Right lobe of liver (tissue), 4 donors: ENCODE results near the gene ERCC2.

Experiments used
- POLR2A ChIP-seq: fragments of 450-650 bp; IDR thresholded peaks from one replicate; pipeline ENCODE4 v1.6.1; 2017; ENCODE audit warnings: antibody characterized with exemption, mild to moderate bottlenecking
- TF ChIP-seq, protein P1 (sequence below), 4 donors: fragments of 200-600 bp in 3 of 4; fragments of 450-650 bp in 1 of 4; IDR thresholded peaks; one replicate each; pipeline versions ENCODE4 v1.5.1 to v1.8.0; 2016 to 2022; ENCODE audit warnings: antibody characterized with exemption in 4 of 4, mild to moderate bottlenecking in 2 of 4
- donor health status: DM: no; HTN: no; CAD: no.
- donor health status: DM: no; HTN: no; CAD: no.
- donor health status: DM: no; HTN: yes; CAD: no.

DNA sequence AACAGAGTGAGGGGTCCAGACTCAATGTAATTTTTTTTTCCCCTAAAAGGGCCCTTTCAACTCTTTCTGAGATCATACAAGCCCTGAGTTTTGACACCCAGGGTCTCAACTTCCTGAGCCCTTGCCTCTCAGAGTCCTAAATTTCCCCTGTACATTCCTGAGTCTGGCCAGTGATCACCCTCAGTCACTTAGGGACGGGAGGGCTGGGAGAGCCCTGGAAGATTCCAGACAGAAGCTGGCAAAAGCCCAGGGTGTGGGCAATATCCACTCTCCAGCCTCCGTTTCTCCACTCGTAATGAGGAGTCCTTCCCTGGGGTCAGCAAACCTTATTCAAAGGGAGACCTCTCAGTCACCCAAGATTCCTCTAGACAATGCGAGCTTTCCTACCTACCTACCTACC lies 32.9 kb upstream of the ERCC2 start:
- TF ChIP-seq, protein P1, sequence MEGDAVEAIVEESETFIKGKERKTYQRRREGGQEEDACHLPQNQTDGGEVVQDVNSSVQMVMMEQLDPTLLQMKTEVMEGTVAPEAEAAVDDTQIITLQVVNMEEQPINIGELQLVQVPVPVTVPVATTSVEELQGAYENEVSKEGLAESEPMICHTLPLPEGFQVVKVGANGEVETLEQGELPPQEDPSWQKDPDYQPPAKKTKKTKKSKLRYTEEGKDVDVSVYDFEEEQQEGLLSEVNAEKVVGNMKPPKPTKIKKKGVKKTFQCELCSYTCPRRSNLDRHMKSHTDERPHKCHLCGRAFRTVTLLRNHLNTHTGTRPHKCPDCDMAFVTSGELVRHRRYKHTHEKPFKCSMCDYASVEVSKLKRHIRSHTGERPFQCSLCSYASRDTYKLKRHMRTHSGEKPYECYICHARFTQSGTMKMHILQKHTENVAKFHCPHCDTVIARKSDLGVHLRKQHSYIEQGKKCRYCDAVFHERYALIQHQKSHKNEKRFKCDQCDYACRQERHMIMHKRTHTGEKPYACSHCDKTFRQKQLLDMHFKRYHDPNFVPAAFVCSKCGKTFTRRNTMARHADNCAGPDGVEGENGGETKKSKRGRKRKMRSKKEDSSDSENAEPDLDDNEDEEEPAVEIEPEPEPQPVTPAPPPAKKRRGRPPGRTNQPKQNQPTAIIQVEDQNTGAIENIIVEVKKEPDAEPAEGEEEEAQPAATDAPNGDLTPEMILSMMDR (IDR thresholded peaks at IDR 0.05): no peak
- no peak for TF ChIP-seq POLR2A
